SU-DHL-6 (cell line): Measurements from ENCODE around the gene OR2J3.

Source experiments
- H2AFZ ChIP-seq: fragments of 200-600 bp; sonication (generic); 2 replicates; pipeline ENCODE4 v1.6.1; 2014; ENCODE audit warnings: low read depth, mild to moderate bottlenecking, moderate library complexity, mixed read lengths, antibody characterized with exemption, low read length; ENCODE audit not compliant: severe bottlenecking
- H3F3A ChIP-seq: fragments of 200-600 bp; shearing (Covaris generic); 2 replicates; pipeline ENCODE4 v1.6.0; 2016; ENCODE audit warnings: antibody characterized with exemption, mild to moderate bottlenecking; ENCODE audit not compliant: insufficient read depth
- H3K27ac ChIP-seq: fragments of 200-600 bp; sonication (generic); 2 replicates; pipeline ENCODE4 v1.5.1; 2016; ENCODE audit warnings: low read depth, mild to moderate bottlenecking, low read length, moderate library complexity, mixed read lengths
- H3K27me3 ChIP-seq: fragments of 200-600 bp; sonication (generic), shearing (Covaris generic); 2 replicates; pipeline ENCODE4 v1.6.0; 2014; ENCODE audit warnings: mild to moderate bottlenecking, low read length
- H3K36me3 ChIP-seq: fragments of 200-600 bp; sonication (generic); 2 replicates; pipeline ENCODE4 v1.6.1; 2014; ENCODE audit warnings: mild to moderate bottlenecking, low read length, mixed read lengths
- H3K4me2 ChIP-seq: fragments of 300-600, 200-600 bp; shearing (Covaris generic), sonication (generic); 2 replicates; pipeline ENCODE4 v1.6.0; 2014; ENCODE audit warnings: low read length, low read depth, mild to moderate bottlenecking; ENCODE audit not compliant: poor library complexity, severe bottlenecking
- H3K4me3 ChIP-seq: fragments of 200-600 bp; sonication (generic); 2 replicates; pipeline ENCODE4 v1.5.1; 2014; ENCODE audit warnings: antibody characterized with exemption, low read length, mild to moderate bottlenecking, mixed read lengths; ENCODE audit not compliant: insufficient read depth, poor library complexity, severe bottlenecking
- H3K79me2 ChIP-seq: fragments of 200-600 bp; sonication (generic); 2 replicates; pipeline ENCODE4 v1.6.1; 2014; ENCODE audit warnings: mild to moderate bottlenecking, low read length, moderate library complexity; ENCODE audit not compliant: insufficient read depth
- H3K9ac ChIP-seq: fragments of 200-600 bp; sonication (generic); 2 replicates; pipeline ENCODE4 v1.7.0; 2014; ENCODE audit warnings: mild to moderate bottlenecking, low read length
- H3K9me2 ChIP-seq: fragments of 200-600 bp; sonication (generic); replicated peaks from 2 replicates; pipeline ENCODE4 v1.6.1; 2014; ENCODE audit warnings: low read length; ENCODE audit not compliant: insufficient read depth
- H3K9me3 ChIP-seq: fragments of 200-600 bp; sonication (generic); 2 replicates; pipeline ENCODE4 v1.6.1; 2014; ENCODE audit warnings: low read length, mixed read lengths; ENCODE audit not compliant: insufficient read depth
- H4K20me1 ChIP-seq: fragments of 200-600 bp; sonication (generic); 2 replicates; pipeline ENCODE4 v1.6.1; 2014; ENCODE audit warnings: low read depth, mild to moderate bottlenecking, antibody characterized with exemption, low read length, moderate library complexity, mixed read lengths
- EZH2phosphoT487 ChIP-seq: fragments of 200-600 bp; sonication (generic), shearing (Covaris generic); conservative IDR thresholded peaks from 2 replicates; pipeline ENCODE4 v1.6.1; 2018; ENCODE audit warnings: mild to moderate bottlenecking, antibody characterized with exemption, low read length, moderate library complexity, mixed read lengths
- TF ChIP-seq, protein P1 (sequence below): fragments of 200-600 bp; sonication (generic); IDR thresholded peaks from one replicate; pipeline ENCODE4 v1.5.1; 2017; ENCODE audit warnings: antibody characterized with exemption, mild to moderate bottlenecking, low read length, moderate library complexity; ENCODE audit not compliant: insufficient read depth, poor library complexity, severe bottlenecking

Gene OR2J3

DNA sequence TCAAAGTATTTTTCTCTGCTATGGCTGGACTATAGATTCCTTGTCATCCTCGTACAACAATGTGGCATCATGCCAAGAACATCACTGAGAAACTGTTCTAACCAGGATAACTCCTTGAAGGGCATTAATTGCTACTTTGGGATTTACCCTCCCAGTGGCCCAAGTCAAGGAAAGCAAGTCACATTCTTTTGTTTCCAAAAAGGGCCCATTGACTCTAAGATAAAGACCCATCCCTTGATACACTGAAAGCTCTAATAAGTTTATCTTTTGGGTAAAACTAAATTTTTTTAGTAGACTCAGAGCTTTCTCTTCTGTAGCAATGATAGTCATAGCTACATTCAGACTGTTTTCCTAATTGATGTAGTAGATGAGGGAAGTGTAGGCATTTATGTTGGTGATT lies at the start of gene OR2J3:
Gene OR2J3, plus strand, starts transcription at position 301 of the 400 bp plus-strand sequence. CDS start 3,833 bp downstream, outside the sequence.
- Histone ChIP-seq H3K4me2 (no peak within 1 kb of the TSS), H3K36me3 (no peaks in the 10 kb centered on the region), H3K27ac (no peak within 1 kb of the TSS)

DNA sequence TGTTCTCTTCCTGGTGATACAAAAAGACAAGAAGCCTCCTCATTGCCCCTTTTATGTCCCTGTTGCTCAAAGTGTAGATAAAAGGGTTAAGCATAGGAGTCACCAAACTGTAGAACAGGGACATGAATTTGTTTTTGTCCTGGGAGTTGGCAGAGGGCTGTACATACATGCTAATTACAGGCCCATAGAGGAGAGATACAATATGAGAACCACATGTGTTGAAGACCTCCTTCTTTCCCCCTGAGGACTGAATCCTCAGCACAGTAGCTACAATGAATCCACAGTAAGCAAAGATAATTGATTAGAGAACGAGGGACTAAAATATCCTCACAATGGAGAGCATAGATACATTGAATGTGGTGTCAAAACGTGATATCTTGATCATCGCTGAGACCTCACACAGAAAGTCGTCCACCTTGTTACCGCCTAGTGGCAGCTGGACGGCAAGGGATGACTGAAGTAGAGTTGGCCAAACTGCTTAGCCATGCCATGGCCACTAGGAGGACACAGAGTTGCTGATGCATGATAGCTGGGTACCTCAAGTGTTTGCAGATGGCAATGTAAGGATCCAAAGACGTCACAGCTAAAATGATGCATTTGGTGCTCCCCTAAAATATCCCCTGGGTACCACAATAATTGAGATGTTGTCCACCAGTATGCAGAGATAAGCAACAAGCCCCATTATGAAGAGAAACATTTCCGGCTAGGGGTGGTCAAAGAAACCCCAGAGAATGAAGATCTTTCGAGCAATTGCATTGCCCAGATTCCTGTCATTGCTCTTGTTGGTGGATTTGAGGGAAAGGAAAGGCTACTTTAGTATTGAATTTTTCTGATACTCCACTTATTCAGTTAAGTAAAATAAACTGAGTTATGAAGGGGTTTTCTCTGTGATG lies 35.8 kb upstream of the OR2J3 start:
- Histone ChIP-seq H3K4me2 (no peak overlapping the region), H3K27me3 (0 out of 2 replicates have a peak, but pooled peaks cover 5% of the 10 kb centered on the region), H4K20me1 (peaks cover 3% of the 10 kb centered on the region; the same call in 1 of the 2 replicates), H3K9me3 (no peaks in the 10 kb centered on the region), H3K9me2 (no peaks in the 10 kb centered on the region), H3K27ac (no peak overlapping the region), H3K36me3 (no peaks in the 10 kb centered on the region), H3F3A (no peaks in the 10 kb centered on the region), H3K9ac (no peak overlapping the region), H3K4me3 (no peak overlapping the region), H2AFZ (no peak overlapping the region), H3K79me2 (no peaks in the 10 kb centered on the region)
- TF ChIP-seq, protein P1, sequence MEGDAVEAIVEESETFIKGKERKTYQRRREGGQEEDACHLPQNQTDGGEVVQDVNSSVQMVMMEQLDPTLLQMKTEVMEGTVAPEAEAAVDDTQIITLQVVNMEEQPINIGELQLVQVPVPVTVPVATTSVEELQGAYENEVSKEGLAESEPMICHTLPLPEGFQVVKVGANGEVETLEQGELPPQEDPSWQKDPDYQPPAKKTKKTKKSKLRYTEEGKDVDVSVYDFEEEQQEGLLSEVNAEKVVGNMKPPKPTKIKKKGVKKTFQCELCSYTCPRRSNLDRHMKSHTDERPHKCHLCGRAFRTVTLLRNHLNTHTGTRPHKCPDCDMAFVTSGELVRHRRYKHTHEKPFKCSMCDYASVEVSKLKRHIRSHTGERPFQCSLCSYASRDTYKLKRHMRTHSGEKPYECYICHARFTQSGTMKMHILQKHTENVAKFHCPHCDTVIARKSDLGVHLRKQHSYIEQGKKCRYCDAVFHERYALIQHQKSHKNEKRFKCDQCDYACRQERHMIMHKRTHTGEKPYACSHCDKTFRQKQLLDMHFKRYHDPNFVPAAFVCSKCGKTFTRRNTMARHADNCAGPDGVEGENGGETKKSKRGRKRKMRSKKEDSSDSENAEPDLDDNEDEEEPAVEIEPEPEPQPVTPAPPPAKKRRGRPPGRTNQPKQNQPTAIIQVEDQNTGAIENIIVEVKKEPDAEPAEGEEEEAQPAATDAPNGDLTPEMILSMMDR = peak; percentile 44
- no peak for TF ChIP-seq EZH2phosphoT487

More for the DNA sequence above, at the start of gene OR2J3:
- no peaks in the 10 kb centered on the region for H3F3A ChIP-seq
- H3K4me3 ChIP-seq = no peak within 1 kb of the TSS
- no peak within 1 kb of the TSS for H2AFZ ChIP-seq
- no peak within 1 kb of the TSS for H3K9ac ChIP-seq
- no peak for TF ChIP-seq EZH2phosphoT487
- TF ChIP-seq, protein P1 = no peak
- H3K27me3 ChIP-seq = peaks cover 3% of the 10 kb centered on the region
- no peaks in the 10 kb centered on the region for H4K20me1 ChIP-seq
- no peaks in the 10 kb centered on the region for H3K9me3 ChIP-seq
- H3K9me2 ChIP-seq = no peaks in the 10 kb centered on the region
- no peaks in the 10 kb centered on the region for H3K79me2 ChIP-seq

DNA sequence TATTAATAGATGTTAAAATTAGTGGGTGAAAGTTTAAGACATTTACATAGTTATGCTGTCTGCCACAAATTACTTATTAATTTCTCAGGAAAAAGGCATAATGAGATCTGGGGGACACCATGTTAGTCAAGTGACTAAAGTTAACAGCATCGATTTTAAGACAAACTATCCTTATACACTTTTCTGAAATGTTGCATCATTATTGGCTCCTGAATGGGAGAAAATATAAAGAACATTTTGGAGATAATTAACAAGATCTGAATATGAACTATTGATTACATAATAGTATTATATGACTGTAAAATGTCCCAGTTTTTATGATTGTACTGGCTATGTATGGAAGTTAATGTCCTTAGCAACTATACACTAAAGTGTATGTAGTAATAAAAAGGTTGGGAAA lies 28.7 kb upstream of the OR2J3 start:
- Histone ChIP-seq H3K9me2 (no peaks in the 10 kb centered on the region), H3K4me2 (no peak overlapping the region), H3K27me3 (no peaks in the 10 kb centered on the region), H3F3A (no peaks in the 10 kb centered on the region), H3K27ac (no peak overlapping the region), H3K79me2 (no peaks in the 10 kb centered on the region), H3K4me3 (no peak overlapping the region), H4K20me1 (no peaks in the 10 kb centered on the region), H3K9me3 (no peaks in the 10 kb centered on the region), H3K36me3 (no peaks in the 10 kb centered on the region), H2AFZ (no peak overlapping the region), H3K9ac (no peak overlapping the region)
- TF ChIP-seq, protein P1 = no peak
- no peak for TF ChIP-seq EZH2phosphoT487
